GM13977 (cell line): ENCODE data around the gene HDAC10.
"Not testable (repeated sequence)": the region's sequence is repeated elsewhere in the genome, so short reads cannot be mapped to it uniquely, and the experiment has no call there.

Experiments
- DNase-seq: peaks from one replicate; pipeline ENCODE4 v3.0.0; 2012; ENCODE audit warnings: low spot score
- CTCF ChIP-seq: IDR thresholded peaks from 2 replicates; pipeline ENCODE4 v1.5.1; 2012; ENCODE audit warnings: mild to moderate bottlenecking, control low read depth; ENCODE audit not compliant: insufficient read depth; ENCODE audit errors: extremely low read depth, missing control alignments
- in situ Hi-C: fragments of 300-500 bp; cut with MboI; formaldehyde crosslinking; loops from one replicate; pipeline ENCODE4 v1.12.0; 2022; ENCODE audit warnings: low sequenced_read_pairs, low pct_unique_long_range_greater_than_20kb, mixed read lengths, inconsistent platforms; ENCODE audit not compliant: unreplicated experiment

HDAC10 gene

GRCh38 chr22:50274771-50275170 is 23.7 kb upstream of the HDAC10 start:
- TF ChIP-seq CTCF = no peak
- in situ Hi-C loops = loop anchor here (10.0 kb wide), 1 partner anchor 50 kb away; the partner anchor contains the start of gene DENND6B
- no peak for DNase-seq

GRCh38 chr22:50274311-50274710 is 23.2 kb upstream of the HDAC10 start:
- DNase-seq = peak; percentile 76
- TF ChIP-seq CTCF = peak; percentile 30
- in situ Hi-C loops = loop anchor here (10.0 kb wide), 1 partner anchor 50 kb away; the partner anchor contains the start of gene DENND6B

GRCh38 chr22:50273781-50274180 is 22.7 kb upstream of the HDAC10 start:
- in situ Hi-C loops = loop anchor here (10.0 kb wide), 1 partner anchor 51 kb away; the partner anchor contains the start of gene DENND6B
- DNase-seq = not testable (repeated sequence)

GRCh38 chr22:50273352-50273751 is 22.3 kb upstream of the HDAC10 start:
- DNase-seq = not testable (repeated sequence)
- in situ Hi-C loops = loop anchor here (10.0 kb wide), 1 partner anchor 51 kb away; the partner anchor contains the start of gene DENND6B

- DNase-seq = no peak
- in situ Hi-C loops = loop anchor here (10.0 kb wide), 1 partner anchor 53 kb away; the partner anchor contains the start of gene DENND6B
- TF ChIP-seq CTCF = no peak
Measured at GRCh38 chr22:50272044-50272802, 21.2 kb upstream of the HDAC10 start.

- in situ Hi-C loops = loop anchor here (10.0 kb wide), 1 partner anchor 53 kb away; the partner anchor contains the start of gene DENND6B
- DNase-seq = peak; percentile 91
- TF ChIP-seq CTCF = peak; percentile 36
Measured at GRCh38 chr22:50271519-50271970, 20.5 kb upstream of the HDAC10 start.

- in situ Hi-C loops = loop anchor here (10.0 kb wide), 1 partner anchor 54 kb away; the partner anchor contains the start of gene DENND6B
- peak; percentile 81 for DNase-seq
- TF ChIP-seq CTCF = no peak
Measured at GRCh38 chr22:50270666-50271394, 19.8 kb upstream of the HDAC10 start.
